ENCODE measurements around the gene DYRK1A.

The DYRK1A gene

DNA sequence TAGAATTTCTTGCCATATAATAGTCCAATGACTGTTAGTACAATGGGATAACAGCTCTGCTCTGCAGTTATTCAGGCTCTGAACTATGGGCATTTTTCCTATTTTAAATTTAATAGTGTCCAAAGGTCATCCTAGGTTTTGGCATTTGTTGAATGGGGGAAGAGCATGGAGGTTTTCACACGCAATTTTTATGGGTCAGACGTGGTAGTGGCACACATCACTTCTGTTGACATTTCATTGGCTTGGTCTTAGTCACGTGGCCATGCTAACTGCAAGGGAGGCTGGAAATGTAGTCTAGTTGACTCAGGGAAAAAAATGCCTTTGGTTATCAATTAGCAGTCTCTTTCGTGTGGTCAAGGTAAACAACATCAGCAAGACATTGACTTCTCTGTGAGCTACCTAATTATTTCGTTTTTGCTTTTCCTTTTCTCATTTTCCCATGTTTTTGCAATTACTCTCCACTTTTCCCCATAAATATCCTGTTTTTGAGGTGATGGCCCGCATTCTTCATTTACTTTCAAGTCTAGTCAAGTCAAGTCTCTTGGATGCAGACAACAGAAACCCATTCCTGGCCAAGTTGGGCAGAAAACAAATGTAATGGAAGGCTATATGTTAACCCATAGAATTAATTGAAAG, 82.8 kb downstream of the DYRK1A start:
- Histone ChIP-seq H3K4me3 (ENCODE audit: low read depth, low read length) (no peak overlapping the region), H3K27ac (no peak overlapping the region), H3K36me3 (peaks cover 20% of the 10 kb centered on the region), H3K9me3 (ENCODE audit: severe bottlenecking) (no peaks in the 10 kb centered on the region), H3K27me3 (ENCODE audit: insufficient read depth, low read depth, severe bottlenecking) (no peaks in the 10 kb centered on the region)
- no peak for DNase-seq
- TF ChIP-seq, protein P1, sequence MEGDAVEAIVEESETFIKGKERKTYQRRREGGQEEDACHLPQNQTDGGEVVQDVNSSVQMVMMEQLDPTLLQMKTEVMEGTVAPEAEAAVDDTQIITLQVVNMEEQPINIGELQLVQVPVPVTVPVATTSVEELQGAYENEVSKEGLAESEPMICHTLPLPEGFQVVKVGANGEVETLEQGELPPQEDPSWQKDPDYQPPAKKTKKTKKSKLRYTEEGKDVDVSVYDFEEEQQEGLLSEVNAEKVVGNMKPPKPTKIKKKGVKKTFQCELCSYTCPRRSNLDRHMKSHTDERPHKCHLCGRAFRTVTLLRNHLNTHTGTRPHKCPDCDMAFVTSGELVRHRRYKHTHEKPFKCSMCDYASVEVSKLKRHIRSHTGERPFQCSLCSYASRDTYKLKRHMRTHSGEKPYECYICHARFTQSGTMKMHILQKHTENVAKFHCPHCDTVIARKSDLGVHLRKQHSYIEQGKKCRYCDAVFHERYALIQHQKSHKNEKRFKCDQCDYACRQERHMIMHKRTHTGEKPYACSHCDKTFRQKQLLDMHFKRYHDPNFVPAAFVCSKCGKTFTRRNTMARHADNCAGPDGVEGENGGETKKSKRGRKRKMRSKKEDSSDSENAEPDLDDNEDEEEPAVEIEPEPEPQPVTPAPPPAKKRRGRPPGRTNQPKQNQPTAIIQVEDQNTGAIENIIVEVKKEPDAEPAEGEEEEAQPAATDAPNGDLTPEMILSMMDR (IDR thresholded peaks at IDR 0.05; ENCODE audit: low read depth, low read length): no peak

DNA sequence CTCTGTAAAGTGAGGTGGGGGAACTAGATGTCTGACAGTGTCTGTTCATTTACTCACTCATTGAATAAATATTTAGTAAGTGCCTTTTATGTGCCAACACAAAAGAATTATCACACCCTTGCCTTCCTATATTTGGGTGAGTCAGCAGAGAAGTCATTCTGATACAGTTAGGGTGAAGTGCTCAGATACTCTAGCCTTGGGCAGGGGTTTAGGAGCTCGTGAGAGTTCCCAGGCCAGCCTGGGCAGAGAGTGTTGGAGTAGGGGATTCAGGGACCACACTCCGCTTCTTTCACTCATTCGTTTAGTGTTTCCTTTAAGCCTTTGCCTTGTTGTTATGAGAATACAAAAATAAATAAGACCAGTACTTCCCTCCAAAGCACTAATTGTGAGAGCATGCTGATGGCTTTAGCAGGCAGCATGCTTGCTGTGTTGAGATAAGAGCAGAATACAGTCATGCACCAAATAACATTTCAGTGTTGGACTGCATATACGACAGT, 83.9 kb downstream of the DYRK1A start:
- no peak for DNase-seq
- H3K27me3 ChIP-seq (ENCODE audit: insufficient read depth, low read depth, severe bottlenecking): no peaks in the 10 kb centered on the region
- H3K36me3 ChIP-seq: peaks cover 23% of the 10 kb centered on the region
- no peak overlapping the region for H3K27ac ChIP-seq
- no peak overlapping the region for H3K4me3 ChIP-seq (ENCODE audit: low read depth, low read length)
- TF ChIP-seq, protein P1 (IDR thresholded peaks at IDR 0.05; ENCODE audit: low read depth, low read length): no peak
- H3K9me3 ChIP-seq (ENCODE audit: severe bottlenecking): no peaks in the 10 kb centered on the region

DNA sequence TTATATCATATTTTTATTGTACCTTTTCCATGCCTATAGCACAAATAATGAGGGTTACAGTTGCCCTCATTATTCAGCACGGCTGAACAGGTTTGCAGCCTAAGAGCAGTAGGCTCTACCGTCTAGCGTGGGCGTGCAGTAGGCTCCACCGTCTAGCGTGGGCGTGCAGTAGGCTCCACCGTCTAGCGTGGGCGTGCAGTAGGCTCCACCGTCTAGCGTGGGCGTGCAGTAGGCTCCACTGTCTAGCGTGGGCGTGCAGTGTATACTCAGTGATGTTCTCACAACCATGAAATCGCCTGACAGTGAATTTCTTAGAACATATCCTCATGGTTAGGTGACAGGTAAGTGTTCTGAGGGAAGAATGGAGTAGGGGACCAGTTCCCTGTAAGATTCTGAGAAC, 84.9 kb downstream of the DYRK1A start:
- H3K27ac ChIP-seq: no peak overlapping the region
- no peaks in the 10 kb centered on the region for H3K9me3 ChIP-seq (ENCODE audit: severe bottlenecking)
- no peaks in the 10 kb centered on the region for H3K27me3 ChIP-seq (ENCODE audit: insufficient read depth, low read depth, severe bottlenecking)
- DNase-seq: no peak
- TF ChIP-seq, protein P1 (IDR thresholded peaks at IDR 0.05; ENCODE audit: low read depth, low read length): no peak
- no peak overlapping the region for H3K4me3 ChIP-seq (ENCODE audit: low read depth, low read length)
- peaks cover 23% of the 10 kb centered on the region for H3K36me3 ChIP-seq

DNA sequence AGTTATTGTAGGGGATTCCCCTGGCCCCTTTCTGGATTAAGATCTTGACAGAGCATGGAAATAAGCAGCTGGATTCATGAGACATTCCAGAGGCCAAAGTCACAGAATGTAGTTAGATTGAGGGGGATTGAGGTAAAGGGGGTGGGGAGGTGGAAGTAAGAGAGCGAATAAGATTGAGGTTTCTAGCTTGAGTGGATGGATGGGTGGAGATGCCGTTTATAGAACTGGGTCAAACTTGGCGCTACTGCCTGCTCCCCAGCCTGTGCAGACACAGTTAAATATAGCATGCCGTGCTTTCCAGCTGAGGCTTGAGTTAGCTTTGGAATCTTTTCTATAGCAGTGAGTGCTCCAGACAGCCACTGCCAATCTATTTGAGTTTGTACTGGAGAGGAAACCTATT, 85.7 kb downstream of the DYRK1A start:
- Histone ChIP-seq H3K27me3 (ENCODE audit: insufficient read depth, low read depth, severe bottlenecking) (no peaks in the 10 kb centered on the region), H3K9me3 (ENCODE audit: severe bottlenecking) (no peaks in the 10 kb centered on the region), H3K36me3 (peaks cover 23% of the 10 kb centered on the region), H3K27ac (no peak overlapping the region), H3K4me3 (ENCODE audit: low read depth, low read length) (no peak overlapping the region)
- TF ChIP-seq, protein P1 (IDR thresholded peaks at IDR 0.05; ENCODE audit: low read depth, low read length): no peak
- no peak for DNase-seq

DNA sequence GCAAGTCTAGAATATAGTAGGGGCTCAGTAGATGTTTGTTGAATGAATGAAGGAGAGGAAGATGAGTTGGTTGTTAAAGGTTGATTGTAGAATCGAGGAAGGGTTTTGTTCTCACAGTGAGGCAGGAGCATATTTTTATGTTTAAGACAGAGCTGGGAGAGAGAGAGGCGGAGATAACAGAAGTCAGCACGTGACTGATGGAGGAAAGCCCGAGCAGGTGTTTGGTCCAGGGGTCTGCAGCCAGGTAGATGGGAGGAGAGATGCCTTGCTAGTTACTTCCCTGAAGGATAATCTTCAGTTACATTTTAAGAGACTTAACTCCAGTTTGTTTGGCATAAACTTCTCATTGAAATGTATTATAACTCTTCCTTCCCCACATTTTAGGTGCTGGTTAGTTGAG, 86.8 kb downstream of the DYRK1A start:
- Histone ChIP-seq H3K36me3 (peaks cover 24% of the 10 kb centered on the region), H3K27ac (no peak overlapping the region), H3K9me3 (ENCODE audit: severe bottlenecking) (no peaks in the 10 kb centered on the region), H3K27me3 (ENCODE audit: insufficient read depth, low read depth, severe bottlenecking) (no peaks in the 10 kb centered on the region), H3K4me3 (ENCODE audit: low read depth, low read length) (no peak overlapping the region)
- TF ChIP-seq, protein P1 (IDR thresholded peaks at IDR 0.05; ENCODE audit: low read depth, low read length): no peak
- no peak for DNase-seq
